EH (cell line): ENCODE results near the gene CCNF.
A peak's percentile ranks its signal among the peaks of the same experiment; 100 is the strongest.
"Not testable (repeated sequence)": the region's sequence is repeated elsewhere in the genome, so short reads cannot be mapped to it uniquely, and the experiment has no call there.

Experiments
- DNase-seq: peaks from one replicate; pipeline ENCODE4 v3.0.0-alpha.2; 2015; ENCODE audit warnings: low read depth

The CCNF gene

DNA sequence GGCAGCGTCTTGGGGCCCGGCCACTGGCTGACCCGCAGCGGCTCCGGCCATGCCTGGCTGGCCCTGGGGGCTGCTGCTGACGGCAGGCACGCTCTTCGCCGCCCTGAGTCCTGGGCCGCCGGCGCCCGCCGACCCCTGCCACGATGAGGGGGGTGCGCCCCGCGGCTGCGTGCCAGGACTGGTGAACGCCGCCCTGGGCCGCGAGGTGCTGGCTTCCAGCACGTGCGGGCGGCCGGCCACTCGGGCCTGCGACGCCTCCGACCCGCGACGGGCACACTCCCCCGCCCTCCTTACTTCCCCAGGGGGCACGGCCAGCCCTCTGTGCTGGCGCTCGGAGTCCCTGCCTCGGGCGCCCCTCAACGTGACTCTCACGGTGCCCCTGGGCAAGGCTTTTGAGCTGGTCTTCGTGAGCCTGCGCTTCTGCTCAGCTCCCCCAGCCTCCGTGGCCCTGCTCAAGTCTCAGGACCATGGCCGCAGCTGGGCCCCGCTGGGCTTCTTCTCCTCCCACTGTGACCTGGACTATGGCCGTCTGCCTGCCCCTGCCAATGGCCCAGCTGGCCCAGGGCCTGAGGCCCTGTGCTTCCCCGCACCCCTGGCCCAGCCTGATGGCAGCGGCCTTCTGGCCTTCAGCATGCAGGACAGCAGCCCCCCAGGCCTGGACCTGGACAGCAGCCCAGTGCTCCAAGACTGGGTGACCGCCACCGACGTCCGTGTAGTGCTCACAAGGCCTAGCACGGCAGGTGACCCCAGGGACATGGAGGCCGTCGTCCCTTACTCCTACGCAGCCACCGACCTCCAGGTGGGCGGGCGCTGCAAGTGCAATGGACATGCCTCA lies 42.6 kb downstream of the CCNF start:
- DNase-seq, result no peak

- no peak for DNase-seq
Observed at GRCh38 chr16:2472488-2472864, 43.2 kb downstream of the CCNF start.

GRCh38 chr16:2472885-2473445 lies 43.7 kb downstream of the CCNF start:
- DNase-seq, result no peak

DNA sequence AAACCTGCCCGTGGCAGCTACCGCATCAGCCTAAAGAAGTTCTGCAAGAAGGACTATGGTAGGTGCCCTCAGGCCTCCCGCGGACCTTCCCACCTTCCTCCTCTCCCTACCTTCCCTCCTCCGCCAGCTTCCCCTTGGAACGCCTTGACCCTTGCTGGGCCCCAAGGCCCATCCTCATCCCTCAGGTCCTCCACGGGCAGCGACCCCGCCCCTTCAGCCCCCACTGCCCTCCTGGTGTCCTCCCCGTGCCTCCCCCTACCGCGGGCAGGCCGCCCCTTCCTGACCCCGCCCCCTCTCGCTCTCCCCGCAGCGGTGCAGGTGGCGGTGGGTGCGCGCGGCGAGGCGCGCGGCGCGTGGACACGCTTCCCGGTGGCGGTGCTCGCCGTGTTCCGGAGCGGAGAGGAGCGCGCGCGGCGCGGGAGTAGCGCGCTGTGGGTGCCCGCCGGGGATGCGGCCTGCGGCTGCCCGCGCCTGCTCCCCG lies 44.2 kb downstream of the CCNF start:
- no peak for DNase-seq

GRCh38 chr16:2473999-2474876 lies 45.0 kb downstream of the CCNF start:
- DNase-seq, result peak; percentile 52

- DNase-seq, result peak; percentile 86
Observed at GRCh38 chr16:2474877-2475412, 45.7 kb downstream of the CCNF start, which contains the start of gene TBC1D24. Gene TBC1D24 (plus strand): TSS chr16:2475127. CDS start chr16:2496149, 21,022 bp downstream.

DNA sequence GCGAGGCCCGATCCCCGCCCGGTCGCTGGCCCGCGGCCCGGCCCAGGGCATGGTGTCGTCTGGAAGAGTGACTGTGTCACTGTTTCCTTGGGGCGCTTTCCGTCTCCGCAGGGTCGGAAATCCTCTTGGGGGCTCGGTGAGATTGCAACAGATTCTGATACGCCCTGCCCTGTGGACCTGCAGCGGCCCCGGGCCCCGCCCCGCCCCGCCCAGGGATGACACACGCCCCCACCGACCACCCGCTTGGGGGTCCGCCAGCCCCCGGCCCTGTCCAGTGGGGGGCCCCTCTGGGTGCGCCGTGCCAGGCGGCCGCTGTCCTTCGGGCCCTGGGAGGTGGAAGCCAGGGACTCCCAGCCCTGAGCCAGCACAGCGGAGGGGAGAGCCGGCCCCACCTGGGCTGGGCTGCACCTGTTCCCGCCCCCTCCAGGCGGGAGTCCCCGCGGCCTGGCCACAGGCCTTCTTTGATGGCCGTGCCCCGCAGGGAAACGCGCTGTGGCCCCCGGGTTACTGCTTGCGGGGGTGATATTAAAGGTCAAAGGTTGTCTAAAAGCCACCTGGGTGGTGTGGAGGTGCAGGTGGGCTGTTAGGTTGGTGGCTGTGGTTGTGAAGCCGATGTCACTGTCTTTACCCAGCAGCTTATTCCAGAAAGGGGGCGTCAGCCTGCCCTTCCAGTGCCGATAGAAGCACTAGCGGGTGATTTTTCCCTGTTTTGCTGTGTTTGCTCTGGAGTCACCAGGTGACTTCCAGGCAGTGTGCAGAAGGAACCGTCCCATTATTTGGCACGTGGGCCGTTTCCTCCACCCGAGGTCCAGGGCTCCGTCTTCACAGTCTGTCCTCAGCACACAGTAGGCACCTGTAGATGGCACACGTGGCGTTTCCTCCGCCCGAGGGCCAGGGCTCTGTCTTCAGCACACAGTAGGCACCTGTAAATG lies 46.4 kb downstream of the CCNF start:
- no peak for DNase-seq

DNA sequence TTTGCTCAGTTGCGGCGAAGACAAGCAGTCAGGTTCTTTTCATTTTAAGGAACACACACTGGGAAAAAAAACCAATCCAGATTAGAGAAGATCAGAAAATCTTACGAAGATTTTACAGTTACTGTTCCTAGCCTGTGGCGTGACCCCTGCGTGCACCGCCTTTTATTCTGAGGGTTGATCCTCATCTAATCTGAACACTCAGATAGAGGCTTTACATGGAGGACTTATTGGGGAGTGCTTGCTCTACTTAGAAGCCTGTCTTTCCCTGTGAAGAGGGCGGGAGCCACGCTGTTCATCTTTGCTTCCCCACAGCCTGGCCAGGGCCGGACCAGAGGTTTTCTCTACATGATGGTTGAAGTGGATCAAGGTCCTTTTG lies 47.1 kb downstream of the CCNF start:
- no peak for DNase-seq

DNA sequence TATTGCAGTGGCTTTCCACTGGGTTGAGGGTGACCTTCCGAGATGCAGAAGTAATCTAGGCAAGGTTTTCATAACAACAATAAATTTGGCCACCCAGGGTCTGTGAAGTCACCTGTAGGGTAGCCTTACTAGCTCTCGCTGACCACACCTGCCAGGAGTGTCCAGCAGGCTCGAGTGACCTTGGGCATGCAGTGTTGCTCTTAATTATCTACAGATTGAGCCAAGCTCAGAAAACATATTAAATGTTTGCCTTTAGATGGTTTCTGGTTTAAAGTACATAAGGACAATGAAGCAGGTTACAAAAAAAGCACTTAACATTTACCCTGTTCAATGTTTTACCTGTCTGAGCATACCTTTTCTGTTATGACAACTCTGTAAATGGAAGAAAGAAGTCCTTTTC lies 47.5 kb downstream of the CCNF start:
- DNase-seq, result no peak

DNA sequence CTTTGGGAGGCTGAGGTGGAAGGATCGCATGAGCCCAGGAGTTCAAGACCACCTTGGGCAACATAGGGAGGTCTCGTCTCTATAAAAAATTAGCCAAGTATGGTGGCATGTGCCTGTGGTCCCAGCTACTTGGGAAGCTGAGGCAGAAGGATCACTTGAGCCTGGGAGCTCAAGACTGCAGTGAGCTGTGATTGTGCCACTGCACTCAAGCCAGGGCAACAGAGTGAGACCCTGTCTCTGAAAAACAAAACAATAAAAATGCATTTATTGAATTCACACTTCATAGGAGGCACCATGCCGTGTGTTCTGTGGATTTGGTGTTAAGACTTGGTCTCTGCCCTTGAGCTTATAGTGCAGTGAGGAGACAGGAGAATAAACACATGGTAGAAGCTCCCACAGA lies 48.1 kb downstream of the CCNF start:
- no peak for DNase-seq

- no peak for DNase-seq
Observed at GRCh38 chr16:2478279-2478678, 49.0 kb downstream of the CCNF start.

DNA sequence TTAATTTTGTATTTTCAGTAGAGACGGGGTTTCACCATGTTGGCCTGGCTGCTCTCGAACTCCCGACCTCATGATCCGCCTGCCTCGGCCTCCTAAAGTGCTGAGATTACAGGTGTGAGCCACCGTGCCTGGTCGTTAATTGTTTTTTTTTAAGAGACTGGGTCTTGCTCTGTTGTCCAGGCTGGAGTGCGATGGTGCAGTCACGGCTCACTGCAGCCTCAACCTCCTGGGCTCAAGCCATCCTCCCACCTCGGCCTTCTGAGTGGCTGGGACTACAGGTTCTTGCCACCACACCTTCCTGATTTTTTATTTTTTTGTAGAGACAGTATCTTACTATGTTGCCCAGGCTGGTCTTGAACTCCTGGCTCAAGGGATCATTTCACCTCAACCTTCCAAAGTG lies 50.7 kb downstream of the CCNF start:
- DNase-seq, result not testable (repeated sequence)

- no peak for DNase-seq
Observed at GRCh38 chr16:2480948-2481347, 51.7 kb downstream of the CCNF start.

DNA sequence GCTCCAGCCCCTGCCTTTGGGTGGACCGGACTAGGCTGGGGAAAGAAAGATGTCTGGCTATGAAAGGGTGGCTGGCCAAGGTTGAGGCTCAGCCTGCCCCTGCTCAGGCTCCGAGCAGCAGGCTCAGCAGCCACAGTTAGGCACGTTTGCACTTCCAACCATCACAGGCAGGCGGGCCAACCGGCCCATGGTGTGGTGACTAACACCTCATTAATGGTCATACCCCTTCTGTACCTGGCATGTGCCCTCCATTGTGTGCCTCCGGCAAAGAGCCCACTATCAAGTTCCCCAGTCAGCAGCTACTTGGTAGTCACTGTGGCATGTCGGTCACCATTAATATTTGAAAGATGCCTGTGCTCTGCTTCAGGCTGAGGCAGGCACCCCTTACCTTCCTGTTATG lies 52.4 kb downstream of the CCNF start:
- no peak for DNase-seq

DNA sequence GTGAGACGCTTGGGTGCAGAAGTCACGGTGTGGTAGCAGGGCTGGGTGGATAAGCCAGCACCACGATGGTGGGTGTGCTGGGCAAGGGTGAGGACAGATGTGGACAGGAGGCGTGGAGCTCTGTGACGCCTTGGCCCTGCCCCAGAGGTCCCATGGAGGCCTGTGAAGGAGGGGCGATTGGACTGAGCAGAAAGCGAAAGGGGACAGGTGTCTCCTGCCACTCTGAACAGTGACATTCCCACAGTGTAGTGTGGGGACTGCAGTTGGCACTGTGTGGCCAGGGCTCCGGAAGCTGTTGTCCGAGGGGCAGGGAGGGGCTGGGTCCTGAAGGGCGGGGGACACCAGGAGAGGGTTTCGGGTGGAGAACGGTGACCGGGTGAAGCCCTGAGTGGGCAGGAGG lies 53.0 kb downstream of the CCNF start:
- no peak for DNase-seq

GRCh38 chr16:2482708-2483534 lies 53.7 kb downstream of the CCNF start:
- peak; percentile 86 for DNase-seq

DNA sequence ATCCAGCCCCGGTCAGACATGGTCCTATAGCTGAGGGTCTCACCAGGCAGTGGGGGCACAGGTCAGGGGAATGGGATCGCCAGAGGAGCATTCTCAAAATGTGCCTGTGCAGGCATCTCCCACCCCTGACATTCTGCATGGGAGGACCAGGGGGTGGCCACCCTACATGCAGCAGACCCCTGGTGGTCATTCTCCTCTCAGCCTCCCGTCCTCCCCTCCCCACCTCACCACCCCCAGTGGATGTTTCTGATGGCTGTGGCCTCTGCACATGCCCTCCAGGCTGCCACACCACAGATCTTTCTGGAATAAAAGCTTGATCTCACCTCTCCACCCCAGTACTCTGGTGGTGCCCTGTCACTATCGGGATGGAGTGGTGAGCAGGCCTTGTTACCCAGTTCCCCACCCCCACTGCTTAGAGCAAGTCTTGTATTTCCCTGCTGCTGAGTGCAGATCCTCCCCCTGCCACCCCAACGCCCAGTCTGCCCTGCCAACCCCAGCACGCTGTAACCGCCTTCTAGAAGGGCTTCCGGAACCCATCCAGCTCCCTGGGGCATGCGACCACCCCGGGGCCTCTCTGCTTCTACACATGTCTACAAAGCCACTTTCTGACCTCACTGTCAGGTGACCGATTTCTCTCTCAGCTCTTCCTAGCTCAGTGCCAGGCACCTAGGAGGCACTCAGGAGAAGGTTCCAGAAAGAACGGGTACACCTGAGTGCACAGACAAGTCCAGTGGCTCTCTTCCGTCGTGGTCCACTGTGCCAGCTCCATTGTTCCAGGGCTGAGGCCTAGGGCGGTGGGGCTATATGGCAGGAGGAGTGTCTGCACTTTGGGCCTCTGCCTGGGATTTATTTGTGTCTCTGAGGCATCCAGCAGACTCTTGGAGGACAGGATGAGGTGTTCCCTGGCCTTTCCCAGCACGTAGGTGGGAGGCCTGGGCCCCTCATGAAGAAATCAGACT lies 55.0 kb downstream of the CCNF start:
- DNase-seq, result no peak

DNA sequence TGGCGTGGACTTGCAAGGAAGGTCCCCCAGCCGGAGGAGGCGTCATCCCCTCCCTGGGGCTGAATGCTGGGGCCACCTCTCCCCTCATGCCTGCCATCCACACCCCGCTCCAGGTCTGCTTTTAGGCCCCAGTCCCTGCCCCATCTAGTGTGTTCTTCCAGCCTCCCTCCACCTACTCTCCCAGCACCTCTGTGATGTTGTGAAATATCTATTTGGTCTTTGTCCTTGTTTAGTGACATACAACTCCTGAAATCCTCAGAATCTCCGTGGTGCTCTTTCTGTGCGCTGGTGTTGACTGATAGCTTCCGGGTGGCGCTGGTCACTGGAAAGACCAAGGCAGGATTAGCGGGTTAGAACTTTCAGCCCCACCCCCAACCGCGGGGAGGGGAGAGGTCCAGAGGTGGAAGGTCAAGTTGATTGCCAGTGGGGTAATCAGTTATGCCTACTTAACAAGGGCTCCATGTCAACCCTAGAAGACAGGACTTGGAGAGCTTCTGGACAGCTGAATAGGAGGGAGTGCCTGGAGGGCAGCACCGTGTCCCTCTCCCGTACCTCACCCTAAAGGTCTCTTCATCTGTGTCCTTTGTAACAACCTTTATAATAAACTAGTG lies 55.8 kb downstream of the CCNF start:
- DNase-seq, result no peak
